IMR-90 (cell line): ENCODE data around the gene BAZ2B.

Source experiments
- CTCF ChIP-seq: conservative IDR thresholded peaks from 2 replicates; pipeline ENCODE4 v1.5.1; 2012; ENCODE audit warnings: mild to moderate bottlenecking, low read depth, low read length, improper control_type of control experiment
- FOS ChIP-seq: fragments of 150-350 bp; IDR thresholded peaks from 2 replicates; pipeline ENCODE4 v1.6.1; 2016; ENCODE audit warnings: low read depth, low read length
- POLR2A ChIP-seq: IDR thresholded peaks from 2 replicates; pipeline ENCODE4 v1.6.1; 2012; ENCODE audit warnings: mild to moderate bottlenecking, low read depth, low read length
- RCOR1 ChIP-seq: IDR thresholded peaks from 2 replicates; pipeline ENCODE4 v1.6.1; 2012; ENCODE audit warnings: mild to moderate bottlenecking, low read length, improper control_type of control experiment; ENCODE audit not compliant: insufficient replicate concordance
- RFX5 ChIP-seq: IDR thresholded peaks from 2 replicates; pipeline ENCODE4 v1.8.0; 2012; ENCODE audit warnings: low read depth, mild to moderate bottlenecking, low read length, moderate library complexity
- TF ChIP-seq, protein P1 (sequence below): fragments of 150-350 bp; IDR thresholded peaks from 2 replicates; pipeline ENCODE4 v1.6.1; 2017; ENCODE audit warnings: mild to moderate bottlenecking, antibody characterized with exemption, low read length, low read depth

- TF ChIP-seq RFX5 (no peak), CTCF (no peak), RCOR1 (no peak), POLR2A (no peak), FOS (no peak)
- TF ChIP-seq, protein P1, sequence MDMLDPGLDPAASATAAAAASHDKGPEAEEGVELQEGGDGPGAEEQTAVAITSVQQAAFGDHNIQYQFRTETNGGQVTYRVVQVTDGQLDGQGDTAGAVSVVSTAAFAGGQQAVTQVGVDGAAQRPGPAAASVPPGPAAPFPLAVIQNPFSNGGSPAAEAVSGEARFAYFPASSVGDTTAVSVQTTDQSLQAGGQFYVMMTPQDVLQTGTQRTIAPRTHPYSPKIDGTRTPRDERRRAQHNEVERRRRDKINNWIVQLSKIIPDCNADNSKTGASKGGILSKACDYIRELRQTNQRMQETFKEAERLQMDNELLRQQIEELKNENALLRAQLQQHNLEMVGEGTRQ, result no peak
Measured at GRCh38 chr2:159525012-159525411, 91.3 kb downstream of the BAZ2B start.
